Caco-2 (cell line): ENCODE results near the gene PAAF1. TPM values are rescaled to one million over a fixed set of nuclear protein-coding genes. Genes with fewer than 3 reads are reported as not detected.

Experiments
- BruUV-seq: library from RNA; stranded (reverse); fragments of 400-500 nt; replicated peaks from 2 replicates; lab custom pipeline; 2021; lab: Mats Ljungman, UMichigan
- CTCF ChIA-PET: fragments of 300-600 bp; sonication (Branson Sonifier 250); formaldehyde crosslinking; loops from one replicate; lab custom pipeline; 2022; ENCODE audit warnings: antibody characterized with exemption; lab: Charles Lee
- POLR2A ChIA-PET: fragments of 300-600 bp; sonication (Branson Sonifier 250); formaldehyde crosslinking; loops from one replicate; lab custom pipeline; 2022; ENCODE audit warnings: antibody characterized with exemption; lab: Charles Lee
- DNase-seq, 2 experiments: peaks; one replicate each; pipeline versions ENCODE4 v3.0.0 to v3.0.0-alpha.2; 2020 to 2022
- H3K27me3 ChIP-seq: replicated peaks from 2 replicates; pipeline ENCODE4 v1.6.0; 2011; ENCODE audit warnings: low read length; ENCODE audit not compliant: control insufficient read depth, insufficient read depth
- H3K36me3 ChIP-seq: 2 replicates; pipeline ENCODE4 v1.5.1; 2011; ENCODE audit warnings: low read length; ENCODE audit not compliant: control insufficient read depth, insufficient read depth
- H3K4me1 ChIP-seq: fragments of 250-450 bp; sonication (Bioruptor Pico); 2 replicates; pipeline ENCODE4 v1.5.1; 2020; ENCODE audit warnings: mild to moderate bottlenecking
- H3K4me3 ChIP-seq: 2 replicates; pipeline ENCODE4 v1.5.1; 2011; ENCODE audit warnings: low read depth, mild to moderate bottlenecking, control low read depth, low read length
- H3K9me3 ChIP-seq: fragments of 250-450 bp; sonication (Bioruptor Pico); 2 replicates; pipeline ENCODE4 v1.5.1; 2020; ENCODE audit warnings: mild to moderate bottlenecking, moderate library complexity
- H3K27ac Mint-ChIP-seq: one replicate; pipeline ENCODE4 v1.8.0; 2022; ENCODE audit warnings: mixed read lengths; ENCODE audit not compliant: unreplicated experiment
- H3K27me3 Mint-ChIP-seq: one replicate; pipeline ENCODE4 v1.8.0; 2022; ENCODE audit warnings: mixed read lengths; ENCODE audit not compliant: insufficient read depth, unreplicated experiment
- H3K36me3 Mint-ChIP-seq: one replicate; pipeline ENCODE4 v1.8.0; 2022; ENCODE audit warnings: mild to moderate bottlenecking, mixed read lengths; ENCODE audit not compliant: insufficient read depth, unreplicated experiment
- H3K4me1 Mint-ChIP-seq: one replicate; pipeline ENCODE4 v1.8.0; 2022; ENCODE audit warnings: low read depth, mixed read lengths; ENCODE audit not compliant: unreplicated experiment
- H3K4me3 Mint-ChIP-seq: one replicate; pipeline ENCODE4 v1.8.0; 2022; ENCODE audit warnings: mild to moderate bottlenecking, moderate library complexity, mixed read lengths; ENCODE audit not compliant: unreplicated experiment
- H3K9me3 Mint-ChIP-seq: one replicate; pipeline ENCODE4 v1.8.0; 2022; ENCODE audit warnings: mixed read lengths; ENCODE audit not compliant: unreplicated experiment
- CTCF ChIP-seq, 2 experiments: fragments of 200-600 bp in 1 of 2; IDR thresholded peaks; 1 replicate in 1 of 2; 2 replicates in 1 of 2; pipeline versions ENCODE4 v1.5.1 to v1.8.0; 2011 to 2022; ENCODE audit warnings: antibody characterized with exemption in 1 of 2, control low read depth in 1 of 2, inconsistent platforms in 1 of 2, low read depth in 1 of 2, low read length in 1 of 2, mild to moderate bottlenecking in 1 of 2, moderate library complexity in 1 of 2; ENCODE audit not compliant: insufficient read depth in 1 of 2, severe bottlenecking in 1 of 2, unreplicated experiment in 1 of 2
- intact Hi-C: fragments of 100-400 bp; cut with micrococcal nuclease; formaldehyde crosslinking; loops from one replicate; pipeline ENCODE4 v1.10.0; 2022; ENCODE audit not compliant: unreplicated experiment
- total RNA-seq: library from RNA; stranded (reverse); gene quantifications from 2 replicates; pipeline ENCODE4 v1.2.3, GENCODE V29; 2022

Gene PAAF1
- total RNA-seq, 1 experiment from 2014 or later, result 51.6 TPM

GRCh38 chr11:73957654-73958361, 81.0 kb downstream of the PAAF1 start:
- Mint-ChIP-seq H3K4me1 (peaks cover 7% of the 10 kb centered on the region), H3K27ac (no peak overlapping the region), H3K4me3 (no peak overlapping the region), H3K27me3 (no peaks in the 10 kb centered on the region), H3K9me3 (no peaks in the 10 kb centered on the region), H3K36me3 (no peaks in the 10 kb centered on the region)
- CTCF ChIA-PET, result no interaction called here
- POLR2A ChIA-PET, result interaction anchor here (1.1 kb wide), 1 partner anchor 25 kb away, joined by 3 read pairs; the partner anchor contains the start of gene UCP2
- BruUV-seq, result no TSS peak
- Histone ChIP-seq H3K27me3 (no peaks in the 10 kb centered on the region), H3K36me3 (no peaks in the 10 kb centered on the region), H3K9me3 (no peaks in the 10 kb centered on the region), H3K4me1 (no peaks in the 10 kb centered on the region), H3K4me3 (no peak overlapping the region)
- intact Hi-C loops, result no loop called here
- DNase-seq, result peak in 1 of 2 experiments; percentile 46
- TF ChIP-seq CTCF (IDR thresholded peaks at IDR 0.05; ENCODE audit: insufficient read depth in 1 of 2, low read depth in 1 of 2, low read length in 1 of 2, severe bottlenecking in 1 of 2, unreplicated experiment in 1 of 2), result no peak

GRCh38 chr11:73958521-73959141, 81.8 kb downstream of the PAAF1 start:
- Mint-ChIP-seq H3K27ac (no peak overlapping the region), H3K36me3 (no peaks in the 10 kb centered on the region), H3K4me1 (peaks cover 7% of the 10 kb centered on the region), H3K27me3 (no peaks in the 10 kb centered on the region), H3K9me3 (no peaks in the 10 kb centered on the region), H3K4me3 (no peak overlapping the region)
- Histone ChIP-seq H3K27me3 (no peaks in the 10 kb centered on the region), H3K9me3 (no peaks in the 10 kb centered on the region), H3K36me3 (no peaks in the 10 kb centered on the region), H3K4me3 (no peak overlapping the region), H3K4me1 (no peaks in the 10 kb centered on the region)
- no peak for TF ChIP-seq CTCF (IDR thresholded peaks at IDR 0.05; ENCODE audit: insufficient read depth in 1 of 2, low read depth in 1 of 2, low read length in 1 of 2, severe bottlenecking in 1 of 2, unreplicated experiment in 1 of 2)
- intact Hi-C loops, result no loop called here
- no TSS peak for BruUV-seq
- ChIA-PET POLR2A (no interaction called here), CTCF (interaction anchor here (1.0 kb wide), 1 partner anchor 491 kb away, joined by 9 read pairs; no protein-coding TSS in a partner anchor)
- DNase-seq, result peak in 1 of 2 experiments; percentile 32

GRCh38 chr11:73961321-73961720, 84.5 kb downstream of the PAAF1 start:
- CTCF ChIA-PET, result interaction anchor here (0.6 kb wide), 1 partner anchor 144 kb away, joined by 3 read pairs; no protein-coding TSS in a partner anchor
- Mint-ChIP-seq H3K4me1 (peaks cover 1% of the 10 kb centered on the region), H3K27ac (no peak overlapping the region), H3K4me3 (no peak overlapping the region), H3K27me3 (no peaks in the 10 kb centered on the region), H3K9me3 (no peaks in the 10 kb centered on the region), H3K36me3 (no peaks in the 10 kb centered on the region)
- no TSS peak for BruUV-seq
- no peak overlapping the region for H3K4me3 ChIP-seq
- TF ChIP-seq CTCF (IDR thresholded peaks at IDR 0.05; ENCODE audit: insufficient read depth in 1 of 2, low read depth in 1 of 2, low read length in 1 of 2, severe bottlenecking in 1 of 2, unreplicated experiment in 1 of 2), result no peak
- POLR2A ChIA-PET, result no interaction called here
- no peaks in the 10 kb centered on the region for H3K9me3 ChIP-seq
- H3K27me3 ChIP-seq, result no peaks in the 10 kb centered on the region; the same call in 1 of the 2 replicates
- H3K36me3 ChIP-seq, result no peaks in the 10 kb centered on the region
- intact Hi-C loops, result loop anchor here (5.0 kb wide), 1 partner anchor 211 kb away; the partner anchor contains the start of genes C2CD3 and PPME1
- no peaks in the 10 kb centered on the region for H3K4me1 ChIP-seq
- peak in 1 of 2 experiments; percentile 32 for DNase-seq
